Ishikawa (cell line): ENCODE data around the gene MAP3K2.

ENCODE experiments used
- EP300 ChIP-seq: IDR thresholded peaks from 2 replicates; pipeline ENCODE4 v1.6.1; 2012; ENCODE audit warnings: borderline replicate concordance
- TAF1 ChIP-seq: IDR thresholded peaks from 2 replicates; pipeline ENCODE4 v1.6.1; 2012; ENCODE audit warnings: low read depth, mild to moderate bottlenecking
- TF ChIP-seq, protein P1 (sequence below): IDR thresholded peaks from 2 replicates; pipeline ENCODE4 v1.6.1; 2012; ENCODE audit warnings: low read depth, mild to moderate bottlenecking

DNA sequence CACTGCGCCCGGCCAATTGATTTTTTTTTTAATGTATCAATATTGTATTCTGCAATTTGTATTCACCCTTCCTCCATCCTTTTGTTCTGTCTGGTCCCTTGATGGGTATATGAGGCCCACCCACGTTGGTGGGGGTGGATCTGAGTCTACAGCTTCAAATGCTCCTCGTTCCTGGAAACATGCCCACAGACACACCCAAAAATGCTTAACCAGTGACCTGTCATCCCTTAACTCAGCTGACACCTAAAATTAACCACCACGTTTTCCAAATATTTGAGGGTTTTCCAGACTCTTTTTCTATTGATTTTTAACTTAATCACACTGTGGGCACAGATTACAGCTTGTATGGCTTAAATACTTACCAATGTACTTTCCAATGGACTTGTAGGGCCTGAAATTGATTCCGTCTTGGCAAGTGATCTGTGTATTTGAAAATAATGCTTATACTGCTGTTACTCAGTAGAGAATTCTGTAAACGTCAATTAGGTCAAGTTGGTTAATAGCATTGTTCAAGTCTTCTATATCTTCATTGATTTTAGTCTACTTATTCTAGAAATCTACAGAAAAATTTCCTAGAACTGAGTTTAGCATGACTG lies 133.3 kb downstream of the MAP3K2 start:
- TF ChIP-seq TAF1 (no peak), EP300 (no peak)
- TF ChIP-seq, protein P1, sequence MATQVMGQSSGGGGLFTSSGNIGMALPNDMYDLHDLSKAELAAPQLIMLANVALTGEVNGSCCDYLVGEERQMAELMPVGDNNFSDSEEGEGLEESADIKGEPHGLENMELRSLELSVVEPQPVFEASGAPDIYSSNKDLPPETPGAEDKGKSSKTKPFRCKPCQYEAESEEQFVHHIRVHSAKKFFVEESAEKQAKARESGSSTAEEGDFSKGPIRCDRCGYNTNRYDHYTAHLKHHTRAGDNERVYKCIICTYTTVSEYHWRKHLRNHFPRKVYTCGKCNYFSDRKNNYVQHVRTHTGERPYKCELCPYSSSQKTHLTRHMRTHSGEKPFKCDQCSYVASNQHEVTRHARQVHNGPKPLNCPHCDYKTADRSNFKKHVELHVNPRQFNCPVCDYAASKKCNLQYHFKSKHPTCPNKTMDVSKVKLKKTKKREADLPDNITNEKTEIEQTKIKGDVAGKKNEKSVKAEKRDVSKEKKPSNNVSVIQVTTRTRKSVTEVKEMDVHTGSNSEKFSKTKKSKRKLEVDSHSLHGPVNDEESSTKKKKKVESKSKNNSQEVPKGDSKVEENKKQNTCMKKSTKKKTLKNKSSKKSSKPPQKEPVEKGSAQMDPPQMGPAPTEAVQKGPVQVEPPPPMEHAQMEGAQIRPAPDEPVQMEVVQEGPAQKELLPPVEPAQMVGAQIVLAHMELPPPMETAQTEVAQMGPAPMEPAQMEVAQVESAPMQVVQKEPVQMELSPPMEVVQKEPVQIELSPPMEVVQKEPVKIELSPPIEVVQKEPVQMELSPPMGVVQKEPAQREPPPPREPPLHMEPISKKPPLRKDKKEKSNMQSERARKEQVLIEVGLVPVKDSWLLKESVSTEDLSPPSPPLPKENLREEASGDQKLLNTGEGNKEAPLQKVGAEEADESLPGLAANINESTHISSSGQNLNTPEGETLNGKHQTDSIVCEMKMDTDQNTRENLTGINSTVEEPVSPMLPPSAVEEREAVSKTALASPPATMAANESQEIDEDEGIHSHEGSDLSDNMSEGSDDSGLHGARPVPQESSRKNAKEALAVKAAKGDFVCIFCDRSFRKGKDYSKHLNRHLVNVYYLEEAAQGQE: no peak
